ENCODE results near the gene TUSC2. TPM values are rescaled to one million over a fixed set of nuclear protein-coding genes. Genes with fewer than 3 reads are reported as not detected.

Gene TUSC2
- total and polyA plus RNA-seq, 9 of the 15 experiments (the other 6 are each of a cell fraction or from before 2014, with no cell fraction given) = 2.8 to 67.5 (median 25.8) TPM

DNA sequence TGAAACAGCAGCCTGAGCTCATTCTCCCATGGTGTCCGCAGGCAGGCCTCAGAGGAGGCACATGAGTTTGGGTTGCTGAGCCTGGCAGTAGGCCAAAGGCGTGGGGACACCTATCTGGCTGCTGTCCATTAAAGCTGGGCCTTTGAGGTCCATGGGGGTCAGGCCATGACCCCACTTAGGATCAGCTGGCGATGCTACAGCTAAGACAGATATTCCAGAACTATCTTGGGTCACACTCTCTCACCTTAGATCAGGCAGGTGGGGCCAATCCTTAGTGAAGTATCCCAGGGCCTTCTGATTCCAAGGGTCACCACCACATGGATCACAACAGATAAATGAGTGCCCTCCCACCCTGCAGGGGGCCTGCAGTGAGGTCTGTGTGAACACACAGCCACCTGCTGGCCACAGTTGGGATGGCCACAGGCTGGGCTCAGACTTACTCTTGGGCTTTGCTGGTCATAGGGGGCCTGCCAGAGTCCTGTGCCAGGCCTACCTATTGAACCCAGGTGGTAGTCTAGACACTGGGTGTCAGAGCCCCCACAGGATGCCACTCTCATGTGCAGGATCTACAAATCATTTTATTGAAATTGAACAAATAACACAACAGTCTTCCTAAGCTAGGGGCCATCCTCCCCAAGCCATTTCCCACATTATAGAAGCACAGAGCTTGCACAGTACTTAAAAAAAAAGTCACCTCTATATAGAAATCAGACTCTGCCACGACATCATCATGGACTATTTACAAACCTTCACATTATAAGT is 3.5 kb downstream of the TUSC2 start (continued):
- no peak for TF ChIP-seq CHD1 (IDR thresholded peaks at IDR 0.05; ENCODE audit: low read length)
- TF ChIP-seq ZNF75A (CRISPR knock-in tag; IDR thresholded peaks at IDR 0.05) = no peak
- no peak for TF ChIP-seq ZBTB2 (IDR thresholded peaks at IDR 0.05)
- no peak for TF ChIP-seq SAFB (IDR thresholded peaks at IDR 0.05; ENCODE audit: borderline replicate concordance, low read depth, low read length)
- TF ChIP-seq SRF (CRISPR knock-in tag; IDR thresholded peaks at IDR 0.05) = no peak
- TF ChIP-seq NR2C2 (CRISPR knock-in tag; IDR thresholded peaks at IDR 0.05) = no peak
- TF ChIP-seq NR2C2 (tag; IDR thresholded peaks at IDR 0.05) = peak; percentile 64; the same call in 1 of the 2 replicates
- TF ChIP-seq NR0B1 (IDR thresholded peaks at IDR 0.05; ENCODE audit: partially characterized antibody) = no peak
- TF ChIP-seq, protein P1, sequence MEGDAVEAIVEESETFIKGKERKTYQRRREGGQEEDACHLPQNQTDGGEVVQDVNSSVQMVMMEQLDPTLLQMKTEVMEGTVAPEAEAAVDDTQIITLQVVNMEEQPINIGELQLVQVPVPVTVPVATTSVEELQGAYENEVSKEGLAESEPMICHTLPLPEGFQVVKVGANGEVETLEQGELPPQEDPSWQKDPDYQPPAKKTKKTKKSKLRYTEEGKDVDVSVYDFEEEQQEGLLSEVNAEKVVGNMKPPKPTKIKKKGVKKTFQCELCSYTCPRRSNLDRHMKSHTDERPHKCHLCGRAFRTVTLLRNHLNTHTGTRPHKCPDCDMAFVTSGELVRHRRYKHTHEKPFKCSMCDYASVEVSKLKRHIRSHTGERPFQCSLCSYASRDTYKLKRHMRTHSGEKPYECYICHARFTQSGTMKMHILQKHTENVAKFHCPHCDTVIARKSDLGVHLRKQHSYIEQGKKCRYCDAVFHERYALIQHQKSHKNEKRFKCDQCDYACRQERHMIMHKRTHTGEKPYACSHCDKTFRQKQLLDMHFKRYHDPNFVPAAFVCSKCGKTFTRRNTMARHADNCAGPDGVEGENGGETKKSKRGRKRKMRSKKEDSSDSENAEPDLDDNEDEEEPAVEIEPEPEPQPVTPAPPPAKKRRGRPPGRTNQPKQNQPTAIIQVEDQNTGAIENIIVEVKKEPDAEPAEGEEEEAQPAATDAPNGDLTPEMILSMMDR (IDR thresholded peaks at IDR 0.05 in 2 of 3, conservative IDR thresholded peaks at IDR 0.05 in 1 of 3; ENCODE audit: insufficient read depth in 2 of 3, low read depth in 1 of 3, low read length in 3 of 3) = peak; percentile 90 to 97 (median 91)
- TF ChIP-seq ZNF253 (CRISPR knock-in tag; conservative IDR thresholded peaks at IDR 0.05) = no peak
- TF ChIP-seq ZBTB34 (CRISPR knock-in tag; IDR thresholded peaks at IDR 0.05) = no peak
- TF ChIP-seq ETS2 (tag; IDR thresholded peaks at IDR 0.05; ENCODE audit: borderline replicate concordance, poor library complexity, severe bottlenecking) = no peak
- TF ChIP-seq, protein P2, sequence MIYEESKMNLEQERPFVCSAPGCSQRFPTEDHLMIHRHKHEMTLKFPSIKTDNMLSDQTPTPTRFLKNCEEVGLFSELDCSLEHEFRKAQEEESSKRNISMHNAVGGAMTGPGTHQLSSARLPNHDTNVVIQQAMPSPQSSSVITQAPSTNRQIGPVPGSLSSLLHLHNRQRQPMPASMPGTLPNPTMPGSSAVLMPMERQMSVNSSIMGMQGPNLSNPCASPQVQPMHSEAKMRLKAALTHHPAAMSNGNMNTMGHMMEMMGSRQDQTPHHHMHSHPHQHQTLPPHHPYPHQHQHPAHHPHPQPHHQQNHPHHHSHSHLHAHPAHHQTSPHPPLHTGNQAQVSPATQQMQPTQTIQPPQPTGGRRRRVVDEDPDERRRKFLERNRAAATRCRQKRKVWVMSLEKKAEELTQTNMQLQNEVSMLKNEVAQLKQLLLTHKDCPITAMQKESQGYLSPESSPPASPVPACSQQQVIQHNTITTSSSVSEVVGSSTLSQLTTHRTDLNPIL (CRISPR knock-in tag; IDR thresholded peaks at IDR 0.05) = no peak
- no peak for TF ChIP-seq ETV5 (CRISPR knock-in tag; IDR thresholded peaks at IDR 0.05; ENCODE audit: low read depth)
- TF ChIP-seq, protein P3, sequence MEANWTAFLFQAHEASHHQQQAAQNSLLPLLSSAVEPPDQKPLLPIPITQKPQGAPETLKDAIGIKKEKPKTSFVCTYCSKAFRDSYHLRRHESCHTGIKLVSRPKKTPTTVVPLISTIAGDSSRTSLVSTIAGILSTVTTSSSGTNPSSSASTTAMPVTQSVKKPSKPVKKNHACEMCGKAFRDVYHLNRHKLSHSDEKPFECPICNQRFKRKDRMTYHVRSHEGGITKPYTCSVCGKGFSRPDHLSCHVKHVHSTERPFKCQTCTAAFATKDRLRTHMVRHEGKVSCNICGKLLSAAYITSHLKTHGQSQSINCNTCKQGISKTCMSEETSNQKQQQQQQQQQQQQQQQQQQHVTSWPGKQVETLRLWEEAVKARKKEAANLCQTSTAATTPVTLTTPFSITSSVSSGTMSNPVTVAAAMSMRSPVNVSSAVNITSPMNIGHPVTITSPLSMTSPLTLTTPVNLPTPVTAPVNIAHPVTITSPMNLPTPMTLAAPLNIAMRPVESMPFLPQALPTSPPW (CRISPR knock-in tag; IDR thresholded peaks at IDR 0.05) = peak; percentile 46
- no peak for TF ChIP-seq ZNF3 (CRISPR knock-in tag; IDR thresholded peaks at IDR 0.05)
- peak; percentile 53; the same call in 1 of the 2 replicates for TF ChIP-seq CC2D1A (IDR thresholded peaks at IDR 0.05)
- 0 out of 2 replicates have a peak, but pooled peaks have one; percentile 9 for TF ChIP-seq CBFA2T2 (conservative IDR thresholded peaks at IDR 0.05)
